ENCODE data around the gene CADM1. TPM values are rescaled to one million over a fixed set of nuclear protein-coding genes. Genes with fewer than 3 reads are reported as not detected.

CADM1 gene
- polyA plus RNA-seq, 1 donor (not counting 4 experiments of a cell fraction or from before 2014, with no cell fraction given): 9.5 TPM

DNA sequence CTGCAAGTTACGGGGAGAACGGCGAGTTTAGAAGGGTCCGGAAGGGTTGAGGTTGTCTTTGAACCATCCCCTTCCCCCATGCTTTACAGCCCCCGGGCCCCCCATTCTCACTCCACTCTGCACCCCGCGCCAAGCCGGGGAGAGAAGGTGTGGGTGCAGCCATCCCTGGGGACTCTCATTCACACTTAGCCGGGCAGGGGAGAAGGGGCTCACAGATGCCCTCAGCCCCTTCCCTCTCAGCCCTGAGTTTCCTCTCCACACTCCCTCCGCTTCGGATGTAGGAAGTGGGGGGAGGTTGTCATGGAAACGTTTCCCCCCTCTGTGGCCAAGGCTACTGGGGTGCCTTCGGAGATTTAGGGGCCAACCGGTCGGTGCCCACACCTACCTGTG lies 334 bp downstream of the CADM1 start:
- peak overlapping the region; percentile 90 for H3K4me2 ChIP-seq (ENCODE audit: control insufficient read depth, extremely low read depth, insufficient read depth, low read depth, low read length)
- TF ChIP-seq CTCF (optimal IDR thresholded peaks at IDR 0.05 in 1 of 3, IDR thresholded peaks at IDR 0.05 in 1 of 3, conservative IDR thresholded peaks at IDR 0.05 in 1 of 3; ENCODE audit: extremely low read depth in 1 of 3, insufficient read depth in 2 of 3, low read length in 3 of 3) (no peak), EZH2 (IDR thresholded peaks at IDR 0.05; ENCODE audit: low read length) (no peak)
- FAIRE-seq (no peak), DNase-seq (ENCODE audit: low read depth, low spot score) (no peak)
- peak overlapping the region; percentile 50 for H3K9ac ChIP-seq (ENCODE audit: control insufficient read depth, extremely low read depth, insufficient read depth, low read length)
- H3K79me2 ChIP-seq (ENCODE audit: control insufficient read depth, insufficient read depth, low read length): no peaks in the 10 kb centered on the region
- peak overlapping the region; percentile 86 for H2AFZ ChIP-seq (ENCODE audit: control insufficient read depth, low read length)
- no peaks in the 10 kb centered on the region for H3K9me1 ChIP-seq (ENCODE audit: control insufficient read depth, extremely low read depth, insufficient read depth, low read length)
- peak overlapping the region; percentile 45 to 78 (median 76) for H3K4me3 ChIP-seq (ENCODE audit: control insufficient read depth in 2 of 3, extremely low read depth in 1 of 3, insufficient read depth in 2 of 3, low read depth in 1 of 3, low read length in 3 of 3)
- dilution Hi-C loops (cut with MboI; ENCODE audit: extremely low pct_ligation_motif_present, low sequenced_read_pairs): no loop called here
- H3K27ac ChIP-seq (ENCODE audit: control insufficient read depth, insufficient read depth, low read length): no peak overlapping the region
- peaks cover 12% of the 10 kb centered on the region for H3K27me3 ChIP-seq (ENCODE audit: control insufficient read depth, extremely low read depth, insufficient read depth, low read length)
- no peaks in the 10 kb centered on the region for H3K36me3 ChIP-seq (ENCODE audit: control insufficient read depth in 2 of 2, extremely low read depth in 1 of 2, insufficient read depth in 2 of 2, low read length in 2 of 2)
- peaks cover 22% of the 10 kb centered on the region for H3K4me1 ChIP-seq (ENCODE audit: control insufficient read depth, extremely low read depth, insufficient read depth, low read length)
- no peaks in the 10 kb centered on the region for H4K20me1 ChIP-seq (ENCODE audit: control insufficient read depth, extremely low read depth, insufficient read depth, low read length)
- H3K9me3 ChIP-seq (ENCODE audit: control insufficient read depth, low read depth, low read length): no peaks in the 10 kb centered on the region

DNA sequence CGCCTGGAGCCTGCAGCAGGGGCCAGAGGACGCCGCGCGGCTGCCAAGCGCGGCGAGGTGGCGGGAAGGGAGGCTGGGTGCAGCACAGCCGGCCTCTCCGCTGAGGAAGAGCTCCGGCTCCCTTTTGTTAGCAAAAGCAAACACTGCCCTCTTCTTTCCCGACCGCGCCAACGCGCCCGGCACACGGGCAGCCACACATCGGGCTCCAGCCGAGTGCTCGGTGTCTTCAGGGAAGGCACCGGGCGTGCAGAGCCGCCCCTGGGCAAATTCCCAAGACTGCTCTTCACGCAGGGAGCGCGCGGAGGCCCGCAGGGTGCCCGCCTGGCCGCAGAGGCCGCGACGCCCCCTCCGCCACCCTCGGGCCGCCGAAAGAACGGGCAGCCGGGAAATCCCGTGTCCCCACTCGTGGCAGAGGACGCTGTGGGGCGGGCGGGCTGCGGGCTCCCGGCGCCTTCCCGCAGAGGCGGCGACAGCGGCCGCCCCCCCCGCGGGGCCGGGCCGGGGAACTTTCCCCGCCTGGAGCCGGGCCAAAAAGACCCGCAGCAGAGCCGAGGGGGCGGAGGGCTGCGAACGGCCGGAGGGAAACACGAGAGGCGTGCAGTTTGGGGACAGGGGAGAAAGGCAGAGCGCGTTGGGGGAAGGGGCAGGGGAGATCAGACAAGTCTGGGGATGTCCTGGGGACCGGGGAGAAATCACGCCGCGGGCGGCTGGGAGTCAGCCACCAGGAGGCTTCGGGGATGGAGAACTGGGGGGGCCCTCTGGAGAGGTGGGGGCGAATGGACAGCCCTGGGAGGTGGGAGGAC lies 931 bp downstream of the CADM1 start:
- H3K79me2 ChIP-seq (ENCODE audit: control insufficient read depth, insufficient read depth, low read length): no peaks in the 10 kb centered on the region
- no peaks in the 10 kb centered on the region for H3K36me3 ChIP-seq (ENCODE audit: control insufficient read depth in 2 of 2, extremely low read depth in 1 of 2, insufficient read depth in 2 of 2, low read length in 2 of 2)
- no peaks in the 10 kb centered on the region for H4K20me1 ChIP-seq (ENCODE audit: control insufficient read depth, extremely low read depth, insufficient read depth, low read length)
- DNase-seq (ENCODE audit: low read depth, low spot score) (no peak), FAIRE-seq (no peak)
- H3K4me3 ChIP-seq (ENCODE audit: control insufficient read depth in 2 of 3, extremely low read depth in 1 of 3, insufficient read depth in 2 of 3, low read depth in 1 of 3, low read length in 3 of 3): peak overlapping the region; percentile 45 to 78 (median 76)
- H3K27me3 ChIP-seq (ENCODE audit: control insufficient read depth, extremely low read depth, insufficient read depth, low read length): peaks cover 12% of the 10 kb centered on the region
- peak overlapping the region; percentile 90 for H3K4me2 ChIP-seq (ENCODE audit: control insufficient read depth, extremely low read depth, insufficient read depth, low read depth, low read length)
- TF ChIP-seq CTCF (optimal IDR thresholded peaks at IDR 0.05 in 1 of 3, IDR thresholded peaks at IDR 0.05 in 1 of 3, conservative IDR thresholded peaks at IDR 0.05 in 1 of 3; ENCODE audit: extremely low read depth in 1 of 3, insufficient read depth in 2 of 3, low read length in 3 of 3) (peak in 2 of 3 experiments; percentile 57 to 66), EZH2 (IDR thresholded peaks at IDR 0.05; ENCODE audit: low read length) (no peak)
- peak overlapping the region; percentile 86 for H2AFZ ChIP-seq (ENCODE audit: control insufficient read depth, low read length)
- H3K27ac ChIP-seq (ENCODE audit: control insufficient read depth, insufficient read depth, low read length): no peak overlapping the region
- dilution Hi-C loops (cut with MboI; ENCODE audit: extremely low pct_ligation_motif_present, low sequenced_read_pairs): no loop called here
- no peaks in the 10 kb centered on the region for H3K9me1 ChIP-seq (ENCODE audit: control insufficient read depth, extremely low read depth, insufficient read depth, low read length)
- peak overlapping the region; percentile 50 for H3K9ac ChIP-seq (ENCODE audit: control insufficient read depth, extremely low read depth, insufficient read depth, low read length)
- H3K4me1 ChIP-seq (ENCODE audit: control insufficient read depth, extremely low read depth, insufficient read depth, low read length): peaks cover 22% of the 10 kb centered on the region
- H3K9me3 ChIP-seq (ENCODE audit: control insufficient read depth, low read depth, low read length): no peaks in the 10 kb centered on the region

All from keratinocyte (primary cell).